HG03060 (cell line): Measurements from ENCODE around the gene GRK5.
"Not testable (repeated sequence)": the region's sequence is repeated elsewhere in the genome, so short reads cannot be mapped to it uniquely, and the experiment has no call there.

Source experiments
- ATAC-seq: cut with Tn5 transposase; IDR thresholded peaks from one replicate; pipeline ENCODE4 v1.9.1; 2021; ENCODE audit warnings: low read depth, moderate number of reproducible peaks; ENCODE audit not compliant: unreplicated experiment

GRK5 gene

DNA sequence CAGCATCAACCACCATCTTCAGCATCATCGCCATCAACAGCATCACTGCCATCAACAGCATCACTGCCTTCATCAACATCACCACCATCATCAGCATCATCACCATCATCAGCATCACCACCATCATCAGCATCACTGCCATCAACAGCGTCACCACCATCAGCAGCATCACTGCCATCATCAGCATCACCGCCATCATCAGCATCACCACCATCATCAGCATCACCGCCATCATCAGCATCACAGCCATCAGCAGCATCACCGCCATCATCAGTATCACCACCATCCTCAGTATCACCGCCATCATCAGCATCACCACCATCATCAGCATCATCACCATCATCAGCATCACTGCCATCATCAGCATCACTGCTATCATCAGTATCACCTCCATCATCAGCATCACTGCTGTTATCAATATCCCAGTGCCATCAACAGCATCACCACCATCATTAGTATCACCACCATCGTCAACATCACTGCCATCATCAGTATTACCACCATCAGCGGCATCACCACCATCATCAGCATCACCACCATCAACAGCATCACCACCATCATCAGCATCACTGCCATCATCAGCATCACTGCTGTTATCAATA lies 220.0 kb downstream of the GRK5 start:
- ATAC-seq = no peak

DNA sequence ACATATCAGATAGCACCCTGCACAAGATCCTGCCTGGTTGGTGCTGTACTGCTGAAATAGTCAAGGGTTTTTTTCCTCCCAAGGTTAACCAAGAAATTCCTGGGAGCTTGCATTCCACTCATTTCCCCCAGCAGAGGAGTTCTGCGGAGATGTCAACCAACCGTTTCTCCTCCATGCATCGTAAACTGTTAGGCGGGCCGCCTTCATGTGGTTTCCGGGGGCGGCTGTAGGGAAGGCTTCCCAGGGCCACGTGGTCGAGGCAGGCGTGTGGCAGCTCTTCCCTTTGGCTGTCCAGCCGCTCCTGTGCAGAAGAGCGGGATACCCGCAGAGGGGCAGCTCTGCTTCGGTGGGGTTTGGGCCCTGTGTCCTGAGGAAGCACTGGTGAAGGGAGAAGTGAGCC lies 221.4 kb downstream of the GRK5 start:
- ATAC-seq = no peak

DNA sequence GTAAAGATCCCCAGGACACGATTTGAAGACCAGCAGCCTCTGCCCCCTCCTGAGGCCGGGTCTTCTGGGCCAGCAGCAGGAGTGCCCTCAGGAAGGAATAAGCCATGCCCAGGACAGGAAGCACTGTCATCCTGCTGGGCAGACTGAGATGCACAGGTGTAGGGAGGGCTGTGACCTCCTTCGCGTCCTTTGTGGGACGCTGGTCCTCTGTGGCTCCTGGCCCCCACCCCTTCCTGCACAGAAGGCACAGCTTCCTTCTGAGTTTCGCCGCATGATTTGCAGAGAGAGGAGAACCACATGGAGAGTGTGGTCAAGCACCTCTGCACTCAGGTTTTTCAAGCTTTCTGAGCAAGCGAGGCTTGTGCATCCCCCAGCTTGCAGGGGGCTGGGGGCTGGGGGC lies 222.4 kb downstream of the GRK5 start:
- ATAC-seq = no peak

DNA sequence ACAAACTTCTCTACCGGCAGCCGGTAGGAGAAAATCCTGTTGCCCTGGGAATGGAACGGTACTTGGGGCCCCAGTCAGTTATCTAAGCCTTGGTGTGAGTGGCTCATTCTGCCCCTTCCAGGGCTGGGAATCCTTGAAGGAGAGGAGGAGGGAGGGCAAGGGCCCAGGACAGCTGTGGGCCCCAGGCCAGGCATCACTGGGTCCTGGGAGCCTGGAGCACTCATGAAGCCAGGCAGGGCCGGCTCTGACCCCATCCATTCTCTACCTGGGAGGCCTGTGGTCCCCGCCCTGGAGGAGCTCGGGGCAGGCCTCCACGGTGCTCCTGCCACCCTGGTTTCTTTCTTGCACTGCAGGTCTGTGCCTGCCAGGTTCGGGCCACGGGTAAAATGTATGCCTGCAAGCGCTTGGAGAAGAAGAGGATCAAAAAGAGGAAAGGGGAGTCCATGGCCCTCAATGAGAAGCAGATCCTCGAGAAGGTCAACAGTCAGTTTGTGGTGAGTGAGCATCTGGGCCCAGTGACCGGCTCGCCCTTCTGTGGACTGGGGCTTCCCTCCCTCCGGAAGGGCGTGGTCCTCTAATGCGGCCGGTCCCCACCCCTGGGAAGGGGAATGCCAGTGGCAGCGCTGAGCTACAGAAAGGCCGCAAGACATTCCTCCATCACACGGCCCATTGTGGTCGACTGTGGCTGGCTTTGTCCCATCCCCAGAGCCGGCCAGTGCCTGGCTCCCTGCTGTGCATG lies 223.8 kb downstream of the GRK5 start:
- ATAC-seq = no peak

DNA sequence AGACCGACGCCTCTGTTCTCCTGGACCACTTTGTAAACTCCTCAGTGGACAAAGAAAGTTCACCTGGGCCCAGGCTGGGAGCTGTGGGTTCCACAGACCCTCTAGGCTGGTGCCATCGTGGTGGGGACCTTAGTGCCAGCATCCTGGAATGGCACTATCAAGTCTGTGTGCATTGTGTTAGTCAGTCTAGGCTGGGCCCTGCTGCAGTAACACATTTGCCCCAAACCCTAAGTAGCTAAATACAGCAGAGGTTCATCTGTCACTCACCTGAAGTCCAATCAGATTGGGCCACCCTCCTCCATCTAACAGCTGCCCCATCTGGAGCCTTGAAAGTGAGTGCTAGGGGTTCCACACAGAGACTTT lies 224.4 kb downstream of the GRK5 start:
- no peak for ATAC-seq

DNA sequence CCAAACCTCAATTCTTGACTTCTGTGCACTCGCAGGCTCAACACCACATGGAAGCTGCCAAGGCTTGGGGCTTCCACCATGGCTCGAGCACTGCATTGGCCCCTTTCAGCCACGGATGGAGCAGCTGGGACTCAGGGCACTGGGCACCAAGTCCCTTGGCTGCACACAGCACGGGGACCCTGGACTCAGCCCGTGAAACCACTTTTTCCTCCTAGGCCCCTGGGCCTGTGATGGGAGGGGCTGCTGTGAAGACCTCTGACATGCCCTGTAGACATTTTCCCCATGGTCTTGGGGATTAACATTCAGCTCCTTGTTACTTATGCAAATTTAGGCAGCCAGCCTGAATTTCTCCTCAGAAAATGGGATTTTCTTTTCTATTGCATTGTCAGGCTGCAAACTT lies 227.6 kb downstream of the GRK5 start:
- not testable (repeated sequence) for ATAC-seq

DNA sequence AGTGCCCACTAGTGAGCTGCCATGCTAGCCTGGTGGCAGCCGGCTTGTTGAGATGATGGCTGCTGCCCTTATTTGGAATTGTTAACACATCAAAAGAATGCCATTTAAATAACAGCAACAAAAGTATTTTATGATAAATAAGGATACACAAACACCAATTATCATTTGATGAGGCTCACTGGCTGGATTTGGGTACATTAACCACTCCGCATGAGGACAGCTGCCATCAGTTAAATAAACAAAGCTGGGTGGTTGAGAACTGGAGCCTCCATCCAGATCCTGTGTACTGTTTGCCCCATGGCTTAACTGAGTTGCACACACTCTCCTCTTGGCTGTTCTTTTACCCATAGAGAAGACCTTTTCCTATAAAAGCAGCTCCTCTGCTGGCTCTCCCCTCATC lies 231.3 kb downstream of the GRK5 start:
- no peak for ATAC-seq

DNA sequence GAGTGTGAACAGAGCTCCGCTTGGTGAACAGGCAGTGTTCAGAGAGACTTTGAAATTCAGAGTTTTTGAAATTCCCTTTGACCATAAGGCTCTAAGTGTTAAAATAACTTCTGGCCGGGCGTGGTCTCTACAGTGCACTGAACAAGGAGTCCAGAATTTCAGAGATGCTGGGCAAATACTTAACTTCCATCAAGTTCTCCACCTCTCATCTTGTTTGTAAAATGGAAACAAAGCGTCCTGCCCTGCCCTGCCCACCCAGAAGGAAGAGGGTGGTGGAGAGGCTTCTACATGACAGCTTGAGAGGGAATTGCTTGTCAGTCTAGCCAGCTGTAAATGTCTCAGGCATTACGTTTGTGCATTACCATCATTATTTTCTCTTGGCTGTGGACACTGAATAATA lies 232.6 kb downstream of the GRK5 start:
- ATAC-seq = no peak

DNA sequence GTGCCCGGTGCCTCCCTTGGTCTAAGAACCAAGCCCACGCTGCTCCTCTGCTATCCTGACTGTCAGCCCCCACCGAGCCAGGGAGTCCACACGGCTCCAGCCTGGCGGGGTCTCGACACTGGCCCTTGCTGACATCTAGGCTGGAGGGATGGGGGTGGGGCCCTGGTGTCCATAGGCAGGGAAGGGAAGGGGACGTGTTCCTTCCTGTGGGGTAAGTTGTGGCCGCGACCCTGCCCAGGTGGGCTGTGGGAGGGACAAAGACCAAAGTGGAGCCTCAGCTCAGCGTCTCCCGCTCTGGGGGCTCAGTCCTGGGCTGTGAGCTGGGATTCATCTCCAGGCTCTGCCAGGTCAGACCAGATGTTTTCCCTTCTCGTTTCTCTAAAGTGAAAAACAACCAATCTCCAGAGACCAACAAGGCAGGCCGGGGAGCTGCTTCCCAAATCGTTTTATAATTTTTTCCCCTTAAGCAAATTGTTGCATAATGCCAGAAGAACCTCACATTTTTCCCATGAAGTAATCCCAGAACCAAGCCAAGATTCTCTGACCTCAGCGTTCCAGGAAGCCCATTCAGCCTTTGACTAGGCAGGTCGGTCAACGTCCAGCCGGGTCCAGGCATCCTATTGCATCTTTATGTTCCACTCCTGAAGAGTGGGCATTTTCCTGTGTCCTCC lies 233.9 kb downstream of the GRK5 start:
- no peak for ATAC-seq

DNA sequence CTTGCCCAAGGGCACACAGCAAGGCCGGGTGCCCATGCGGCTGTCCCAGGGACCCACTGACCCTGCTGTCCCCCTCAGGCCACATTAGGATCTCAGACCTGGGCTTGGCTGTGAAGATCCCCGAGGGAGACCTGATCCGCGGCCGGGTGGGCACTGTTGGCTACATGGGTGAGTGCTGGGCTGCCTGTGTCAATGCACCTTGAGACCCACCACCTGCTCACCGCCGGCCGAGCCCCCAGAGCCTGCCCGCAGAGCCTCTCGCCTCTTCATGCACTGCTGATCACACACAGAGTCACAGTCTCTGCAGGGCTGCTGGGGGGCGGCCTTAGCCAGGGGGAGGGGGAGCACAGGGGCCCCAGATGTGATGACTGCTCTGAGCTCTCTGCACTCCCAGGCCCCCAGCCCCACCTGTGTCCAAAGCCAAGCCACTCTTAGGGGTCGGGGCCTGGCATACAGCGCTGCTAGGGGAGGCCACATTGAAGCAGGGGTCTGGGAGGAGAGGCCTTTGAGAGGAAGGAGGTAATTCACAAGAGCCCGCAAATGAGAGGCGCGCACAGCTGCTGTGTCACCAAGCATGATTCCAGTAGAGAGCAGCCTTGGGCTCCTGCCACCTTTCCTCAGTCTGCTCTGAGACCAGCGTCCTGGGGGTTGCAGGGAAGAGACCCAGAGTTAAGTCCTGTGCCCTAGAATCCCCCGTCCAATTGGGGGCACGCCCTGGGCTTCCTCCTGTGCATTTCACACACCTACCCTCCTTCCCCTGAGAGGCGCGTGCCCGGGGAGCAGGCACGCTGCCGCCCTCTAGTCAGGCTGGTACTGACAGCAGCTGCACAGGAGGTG lies 234.8 kb downstream of the GRK5 start:
- ATAC-seq = no peak

DNA sequence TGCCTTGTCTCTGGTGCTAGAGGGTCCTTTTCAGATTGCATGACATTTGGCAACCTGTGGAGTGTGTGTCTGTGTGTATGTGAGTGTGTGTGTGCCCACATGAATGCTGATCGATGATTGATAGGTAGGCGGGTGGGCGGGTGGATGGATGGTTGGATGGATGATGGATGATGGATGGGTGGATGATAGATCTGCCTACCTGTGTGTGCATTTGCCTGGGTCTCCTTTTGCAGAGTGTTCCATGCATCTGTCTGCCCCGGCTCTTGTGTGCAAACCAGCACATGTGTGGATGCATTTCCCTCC lies 235.3 kb downstream of the GRK5 start:
- ATAC-seq = no peak

DNA sequence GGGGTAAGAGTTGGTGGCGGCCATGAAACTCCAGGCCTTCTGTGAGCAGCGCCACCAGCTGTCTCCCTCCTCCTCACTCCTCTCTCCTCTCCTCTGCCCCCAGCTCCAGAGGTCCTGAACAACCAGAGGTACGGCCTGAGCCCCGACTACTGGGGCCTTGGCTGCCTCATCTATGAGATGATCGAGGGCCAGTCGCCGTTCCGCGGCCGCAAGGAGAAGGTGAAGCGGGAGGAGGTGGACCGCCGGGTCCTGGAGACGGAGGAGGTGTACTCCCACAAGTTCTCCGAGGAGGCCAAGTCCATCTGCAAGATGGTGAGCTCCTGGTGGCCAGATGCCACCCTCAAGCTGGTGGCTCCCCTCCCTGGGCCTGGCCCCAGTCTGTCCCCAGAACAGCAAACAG lies 236.1 kb downstream of the GRK5 start:
- ATAC-seq = no peak

DNA sequence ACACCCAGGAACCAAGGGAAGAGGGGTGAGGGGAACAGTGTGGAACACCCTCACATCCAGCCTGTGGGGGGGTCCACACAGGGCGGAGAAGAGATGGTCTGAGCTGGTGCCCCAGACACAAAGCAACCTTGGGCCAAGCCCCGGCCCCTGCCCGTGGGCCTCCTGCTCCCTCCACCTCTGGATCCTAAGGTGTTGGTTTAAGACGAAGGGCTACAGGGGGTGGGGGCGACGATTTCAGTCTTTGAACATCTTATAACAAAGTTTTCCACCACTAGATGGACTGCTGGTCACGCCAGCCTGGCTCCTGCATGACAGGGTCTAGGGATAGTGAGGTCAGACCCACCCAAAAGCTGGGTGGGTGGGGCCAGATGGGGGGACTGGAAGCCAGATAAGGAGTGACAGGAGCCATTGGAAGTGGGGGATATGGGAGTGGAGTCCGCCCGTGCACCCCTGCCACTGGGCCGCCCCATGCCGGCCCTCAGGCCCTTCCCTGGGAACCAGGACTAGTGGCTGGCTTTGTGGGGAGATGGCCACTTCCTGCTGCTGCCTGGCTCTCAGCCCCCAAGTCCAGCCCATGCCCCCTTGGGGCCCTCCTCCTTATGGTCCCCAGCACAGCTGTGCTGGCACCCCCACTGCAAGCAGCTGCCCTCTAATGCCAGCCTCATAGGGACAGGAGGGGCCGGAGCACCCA lies 236.7 kb downstream of the GRK5 start:
- no peak for ATAC-seq

DNA sequence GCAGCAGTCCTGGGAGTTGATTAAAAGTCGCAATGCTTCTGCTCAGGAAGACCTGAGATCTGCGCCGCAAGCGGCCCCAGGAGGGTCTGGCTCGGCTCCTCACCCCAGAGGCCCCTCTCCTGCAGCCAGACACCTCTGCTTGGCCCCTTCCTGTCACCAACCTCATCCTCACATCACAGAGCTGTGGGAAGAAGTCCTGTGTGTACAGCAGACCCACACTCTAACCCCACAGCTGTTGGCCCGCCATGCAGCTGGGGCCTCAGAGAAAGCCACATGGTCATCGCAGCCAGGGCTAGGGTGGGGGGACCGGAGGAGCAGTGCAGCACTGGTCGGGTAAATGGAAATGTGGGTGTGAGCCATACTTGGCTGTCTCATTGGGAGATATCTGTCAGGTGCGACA lies 237.5 kb downstream of the GRK5 start:
- ATAC-seq = no peak

DNA sequence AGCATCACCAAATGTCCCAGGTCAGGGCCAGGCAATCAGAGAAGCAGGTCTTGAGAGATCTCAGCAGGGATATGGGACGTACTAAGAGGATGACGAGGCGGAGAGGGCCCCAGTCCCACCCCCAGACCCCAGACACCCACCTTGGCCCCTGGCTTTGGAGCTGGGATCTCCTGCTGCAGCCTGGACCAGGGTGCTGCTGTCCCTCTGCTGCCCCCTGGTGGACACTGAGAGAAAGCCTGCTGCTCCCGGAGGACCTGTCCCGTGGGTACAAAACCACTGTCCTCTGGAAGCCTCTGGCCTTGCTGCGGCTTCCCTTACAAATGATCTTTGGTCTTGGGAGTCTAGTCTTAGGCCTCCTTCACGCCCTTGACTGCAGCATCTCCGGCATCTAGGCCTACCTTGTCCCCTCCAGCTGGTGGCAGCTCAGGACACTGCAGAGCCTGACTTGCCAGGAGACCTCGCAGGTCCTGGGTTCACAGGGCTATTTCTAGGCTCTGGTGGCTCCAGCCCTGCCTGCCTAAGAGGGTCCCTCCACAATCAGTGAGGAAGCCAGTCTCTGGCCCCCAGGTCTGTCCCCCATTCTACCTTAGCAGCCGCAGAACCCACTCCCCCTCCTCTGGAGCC lies 238.1 kb downstream of the GRK5 start:
- ATAC-seq = no peak

DNA sequence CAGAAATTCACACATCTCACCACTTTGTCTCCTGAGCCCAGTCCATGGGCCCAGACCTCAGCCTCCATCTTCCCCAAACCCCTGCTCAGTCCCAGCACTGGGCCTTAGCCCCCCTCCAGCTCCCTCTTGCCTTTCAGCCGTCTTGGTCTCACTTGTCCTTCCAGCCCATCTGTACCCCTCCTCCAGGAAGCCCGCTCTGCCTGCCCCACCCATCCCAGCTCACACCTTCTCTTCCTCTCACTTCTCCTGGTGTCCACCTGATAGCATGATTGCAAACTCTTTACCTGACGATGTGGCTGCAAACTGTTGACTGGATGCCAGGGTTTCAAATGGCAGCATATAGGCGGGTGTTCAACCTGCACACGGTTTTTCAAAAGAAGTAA lies 238.6 kb downstream of the GRK5 start:
- ATAC-seq = no peak

DNA sequence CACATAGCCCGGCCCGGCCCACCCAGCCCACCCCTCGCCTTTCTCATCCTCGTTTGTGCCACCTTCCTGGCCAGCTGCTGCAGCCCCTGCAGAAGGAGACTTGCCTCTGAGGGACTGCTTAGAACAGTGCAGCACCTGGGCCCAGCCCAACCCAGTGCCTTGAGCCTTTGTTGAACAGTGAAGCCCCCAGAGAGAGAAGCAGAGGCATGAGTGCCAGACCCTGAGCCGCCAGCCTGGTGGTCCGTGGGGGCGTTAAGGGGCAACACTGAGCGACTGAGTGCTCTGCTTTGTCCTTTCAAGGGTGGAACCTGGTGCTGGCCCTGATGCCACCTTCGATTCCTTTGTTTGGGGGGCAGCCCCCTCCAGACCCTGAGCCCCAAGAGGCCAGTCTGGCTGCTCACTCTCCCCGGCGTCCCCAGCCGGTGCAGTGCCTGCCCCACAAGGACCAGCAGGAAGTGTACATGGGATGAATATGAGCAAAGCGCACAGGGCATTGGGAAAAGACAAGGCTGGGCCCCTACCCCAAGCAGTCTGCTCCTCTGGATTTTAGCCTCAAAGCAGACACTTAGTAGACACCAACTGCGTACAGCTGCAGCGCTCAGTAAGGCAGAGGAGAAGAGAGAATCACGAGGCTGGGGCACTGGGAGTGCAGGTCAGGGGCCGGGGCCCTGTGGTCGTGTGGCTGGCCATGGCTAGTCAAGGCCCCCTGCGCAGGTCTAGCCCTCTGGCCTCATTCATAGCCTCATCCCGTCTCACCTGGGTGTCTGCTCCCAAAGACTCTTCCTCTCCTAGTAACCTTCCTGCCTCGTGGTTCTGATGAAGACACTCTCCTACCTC lies 239.3 kb downstream of the GRK5 start:
- ATAC-seq = no peak

DNA sequence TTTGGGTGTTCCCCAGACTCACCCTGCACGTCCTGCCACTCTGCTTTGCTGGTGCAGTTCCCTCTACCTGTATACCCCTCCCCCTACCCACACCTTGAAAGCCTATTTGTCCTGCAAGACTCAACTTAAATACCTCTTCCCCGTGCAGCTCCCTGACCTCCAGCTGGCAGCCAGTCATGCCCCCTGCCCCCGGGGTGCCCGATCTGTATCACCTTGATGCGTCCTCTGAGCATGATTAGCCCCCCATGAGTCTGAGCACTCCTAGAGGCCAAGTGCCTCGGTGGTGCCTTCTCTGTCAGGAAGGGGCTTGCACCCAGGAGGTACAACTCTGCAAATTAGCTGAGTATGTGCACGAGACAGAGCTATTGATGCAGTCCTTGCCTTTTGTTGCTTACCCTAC lies 240.1 kb downstream of the GRK5 start:
- ATAC-seq = no peak

DNA sequence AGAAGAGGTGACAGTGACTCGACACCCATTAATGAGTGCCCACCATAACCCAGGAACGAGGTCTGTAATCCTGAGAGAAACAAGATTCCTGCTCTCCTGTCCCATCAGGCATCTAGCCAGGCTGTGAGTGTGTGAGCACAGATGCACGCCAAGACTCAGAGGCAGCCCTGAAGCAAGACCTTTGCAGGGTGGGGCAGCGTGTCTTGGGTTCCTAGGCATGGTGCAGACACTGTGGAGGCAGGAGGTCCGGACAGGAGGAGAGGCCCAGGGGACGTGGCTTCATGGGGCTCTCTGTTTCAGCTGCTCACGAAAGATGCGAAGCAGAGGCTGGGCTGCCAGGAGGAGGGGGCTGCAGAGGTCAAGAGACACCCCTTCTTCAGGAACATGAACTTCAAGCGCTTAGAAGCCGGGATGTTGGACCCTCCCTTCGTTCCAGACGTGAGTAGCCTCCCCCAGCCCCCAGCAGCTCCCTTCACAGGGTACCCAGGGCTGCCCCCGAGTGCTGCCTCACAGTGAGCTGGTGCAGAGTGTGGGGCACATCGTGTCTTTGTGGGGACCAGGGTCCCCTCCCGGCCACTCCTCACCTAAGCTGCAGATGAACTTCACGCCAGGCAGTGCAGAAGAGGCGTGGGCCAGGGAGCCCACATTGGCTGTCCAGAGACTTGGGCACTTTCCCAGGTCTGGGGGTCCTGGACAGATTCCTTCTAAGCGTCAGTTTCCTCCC lies 240.6 kb downstream of the GRK5 start:
- no peak for ATAC-seq
